ENCODE data around the gene SLC38A5.
"Not testable (repeated sequence)": the region's sequence is repeated elsewhere in the genome, so short reads cannot be mapped to it uniquely, and the experiment has no call there.

SLC38A5 gene

GRCh38 chrX:48470110-48470832 is at the start of gene SLC38A5:
Gene SLC38A5 (minus strand): TSS chrX:48470260. CDS start chrX:48467924, 2,336 bp downstream.
- Histone ChIP-seq H3K27me3 (ENCODE audit: insufficient read depth, low read depth, severe bottlenecking) (no peaks in the 10 kb centered on the region), H3K27ac (peak within 1 kb of the TSS; percentile 90), H3K4me3 (ENCODE audit: low read depth, low read length) (peak within 1 kb of the TSS; percentile 50), H3K9me3 (ENCODE audit: severe bottlenecking) (no peaks in the 10 kb centered on the region), H3K36me3 (peaks cover 25% of the 10 kb centered on the region)
- no peak for TF ChIP-seq CTCF (IDR thresholded peaks at IDR 0.05; ENCODE audit: low read depth, low read length)
- no peak for DNase-seq

GRCh38 chrX:48519481-48519880 is 49.4 kb upstream of the SLC38A5 start:
- H3K27ac ChIP-seq; H3K4me3 ChIP-seq (ENCODE audit: low read depth, low read length); DNase-seq; H3K9me3 ChIP-seq (ENCODE audit: severe bottlenecking): not testable (repeated sequence)
- Histone ChIP-seq H3K36me3 (peaks cover 13% of the 10 kb centered on the region), H3K27me3 (ENCODE audit: insufficient read depth, low read depth, severe bottlenecking) (peaks cover 13% of the 10 kb centered on the region)

- no peak overlapping the region for H3K4me3 ChIP-seq (ENCODE audit: low read depth, low read length)
- no peak for TF ChIP-seq CTCF (IDR thresholded peaks at IDR 0.05; ENCODE audit: low read depth, low read length)
- H3K27ac ChIP-seq = no peak overlapping the region
- H3K36me3 ChIP-seq = no peaks in the 10 kb centered on the region; the same call in 1 of the 2 replicates
- DNase-seq = no peak
- H3K27me3 ChIP-seq (ENCODE audit: insufficient read depth, low read depth, severe bottlenecking) = peaks cover 11% of the 10 kb centered on the region
- no peaks in the 10 kb centered on the region for H3K9me3 ChIP-seq (ENCODE audit: severe bottlenecking)
Measured at GRCh38 chrX:48516987-48517386, 46.9 kb upstream of the SLC38A5 start.

- TF ChIP-seq CTCF (IDR thresholded peaks at IDR 0.05; ENCODE audit: low read depth, low read length) = no peak
- Histone ChIP-seq H3K9me3 (ENCODE audit: severe bottlenecking) (no peaks in the 10 kb centered on the region), H3K27me3 (ENCODE audit: insufficient read depth, low read depth, severe bottlenecking) (peaks cover 11% of the 10 kb centered on the region), H3K27ac (no peak overlapping the region), H3K36me3 (no peaks in the 10 kb centered on the region; the same call in 1 of the 2 replicates), H3K4me3 (ENCODE audit: low read depth, low read length) (no peak overlapping the region)
- no peak for DNase-seq
Measured at GRCh38 chrX:48516285-48516684, 46.2 kb upstream of the SLC38A5 start.

GRCh38 chrX:48515842-48516241 is 45.8 kb upstream of the SLC38A5 start:
- Histone ChIP-seq H3K27ac (no peak overlapping the region), H3K4me3 (ENCODE audit: low read depth, low read length) (no peak overlapping the region), H3K36me3 (no peaks in the 10 kb centered on the region; the same call in 1 of the 2 replicates), H3K27me3 (ENCODE audit: insufficient read depth, low read depth, severe bottlenecking) (peaks cover 11% of the 10 kb centered on the region), H3K9me3 (ENCODE audit: severe bottlenecking) (no peaks in the 10 kb centered on the region)
- no peak for DNase-seq
- TF ChIP-seq CTCF (IDR thresholded peaks at IDR 0.05; ENCODE audit: low read depth, low read length) = no peak

- H3K27me3 ChIP-seq (ENCODE audit: insufficient read depth, low read depth, severe bottlenecking) = peaks cover 12% of the 10 kb centered on the region
- no peaks in the 10 kb centered on the region for H3K9me3 ChIP-seq (ENCODE audit: severe bottlenecking)
- TF ChIP-seq CTCF (IDR thresholded peaks at IDR 0.05; ENCODE audit: low read depth, low read length) = no peak
- no peak overlapping the region for H3K4me3 ChIP-seq (ENCODE audit: low read depth, low read length)
- DNase-seq = no peak
- H3K27ac ChIP-seq = no peak overlapping the region
- H3K36me3 ChIP-seq = no peaks in the 10 kb centered on the region; the same call in 1 of the 2 replicates
Measured at GRCh38 chrX:48514868-48515460, 44.9 kb upstream of the SLC38A5 start.
